Stimulated activated CD8-positive, alpha-beta memory T cell treated with anti-CD3 and anti-CD28 coated beads, Interleukin-4, amount 100 ng/mL, for 48 hours (primary cell): Measurements from ENCODE around the gene GJA1.
"Not testable (repeated sequence)": the region's sequence is repeated elsewhere in the genome, so short reads cannot be mapped to it uniquely, and the experiment has no call there.

Experiments
- DNase-seq: peaks from one replicate; pipeline ENCODE4 v3.0.0-alpha.2; 2020

Gene GJA1

DNA sequence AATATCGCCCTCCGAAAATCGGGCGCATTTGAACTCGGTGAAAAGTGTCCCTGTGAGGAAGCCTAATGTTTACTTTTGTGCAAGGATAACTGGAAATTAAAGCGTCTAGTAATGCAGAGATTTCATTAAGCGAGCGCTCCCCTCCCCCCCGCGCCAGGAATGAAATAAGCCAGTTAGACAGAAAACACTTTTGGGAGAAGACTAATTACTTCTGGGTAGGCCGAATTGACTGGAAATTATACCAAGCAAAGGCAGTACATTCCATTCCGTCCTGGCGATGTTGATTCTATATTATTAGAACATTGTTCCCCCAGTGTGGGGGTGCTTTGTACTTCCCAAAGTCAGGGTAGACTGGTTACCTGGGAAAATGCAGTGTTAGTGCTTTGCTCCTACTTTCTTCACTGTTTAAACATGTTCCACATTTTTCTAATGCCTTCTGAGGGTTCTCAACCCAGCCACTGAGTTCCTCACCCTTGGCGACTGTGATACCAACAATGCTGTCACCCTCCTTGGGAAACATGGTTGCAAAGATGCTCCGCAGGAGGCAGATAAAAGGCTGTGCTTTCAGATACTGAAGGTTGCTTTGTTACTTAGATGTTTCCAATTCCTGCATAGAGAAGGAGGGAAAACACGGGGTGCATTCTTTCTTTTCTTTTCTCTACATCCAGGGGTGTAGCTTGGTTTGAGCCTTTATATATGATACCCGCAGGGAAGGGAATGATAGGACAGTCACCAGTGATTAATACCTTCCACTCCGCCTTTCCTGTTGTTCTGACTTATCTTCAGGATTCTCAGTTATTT is 2.6 kb downstream of the GJA1 start:
- DNase-seq: no peak

DNA sequence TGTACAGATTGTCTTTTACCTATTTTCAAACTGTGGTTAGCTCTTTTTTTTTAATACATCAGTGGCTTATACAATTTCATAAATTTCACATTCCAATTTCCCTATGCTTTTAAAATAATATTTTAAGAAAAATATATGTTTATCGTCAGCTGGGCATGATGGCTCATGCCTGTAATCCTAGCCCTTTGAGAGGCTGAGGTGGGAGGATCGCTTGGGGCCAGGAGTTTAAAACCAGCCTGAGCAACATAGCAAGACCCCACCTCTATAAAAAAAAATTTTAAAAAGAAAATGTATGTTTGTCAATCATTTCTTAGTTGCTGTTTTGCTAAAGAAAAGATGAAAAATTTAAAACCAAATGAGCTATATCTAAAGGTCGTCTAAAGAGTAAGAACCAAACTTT is 3.4 kb downstream of the GJA1 start:
- DNase-seq: no peak

- DNase-seq: no peak
Measured at GRCh38 chr6:121439475-121439874, 4.0 kb downstream of the GJA1 start.

DNA sequence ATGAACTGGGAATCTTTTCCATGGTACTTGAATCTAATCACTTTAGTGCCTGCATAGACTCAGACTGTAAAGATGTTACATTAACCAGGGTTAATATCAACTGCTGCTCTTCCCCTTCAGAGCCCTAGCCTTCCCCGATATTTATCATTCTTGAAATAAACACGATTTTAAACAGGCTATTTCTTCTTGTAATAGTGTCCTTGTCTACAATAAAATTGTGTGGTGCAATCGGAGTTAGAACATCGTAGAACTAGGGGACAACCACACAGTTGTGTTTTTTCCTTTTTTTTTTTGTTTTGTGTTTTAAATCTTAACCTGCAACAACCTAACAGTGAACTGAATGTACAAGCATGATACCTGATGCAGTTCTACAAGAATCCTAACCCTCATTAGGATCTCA is 4.5 kb downstream of the GJA1 start:
- DNase-seq: no peak

DNA sequence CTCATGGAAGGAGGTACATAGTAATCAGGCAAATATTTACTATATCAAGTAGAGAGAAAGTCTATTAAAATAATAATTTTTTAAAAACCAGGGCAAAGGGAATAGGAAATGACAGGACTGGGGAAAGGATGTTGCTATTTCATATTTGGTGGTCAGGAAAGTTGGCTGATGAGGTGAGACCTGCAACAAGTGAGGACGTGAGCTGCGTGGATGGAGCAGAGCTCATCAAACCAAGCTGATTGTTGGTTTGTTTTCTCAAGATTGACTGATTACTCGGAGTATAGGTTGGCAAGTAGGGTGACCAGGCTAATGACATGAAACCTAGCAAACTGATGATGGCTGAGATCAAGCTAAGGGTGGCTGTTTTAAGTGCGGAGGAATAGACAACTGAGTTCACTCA is 6.0 kb downstream of the GJA1 start:
- no peak for DNase-seq

GRCh38 chr6:121442576-121442975 is 7.1 kb downstream of the GJA1 start:
- no peak for DNase-seq

DNA sequence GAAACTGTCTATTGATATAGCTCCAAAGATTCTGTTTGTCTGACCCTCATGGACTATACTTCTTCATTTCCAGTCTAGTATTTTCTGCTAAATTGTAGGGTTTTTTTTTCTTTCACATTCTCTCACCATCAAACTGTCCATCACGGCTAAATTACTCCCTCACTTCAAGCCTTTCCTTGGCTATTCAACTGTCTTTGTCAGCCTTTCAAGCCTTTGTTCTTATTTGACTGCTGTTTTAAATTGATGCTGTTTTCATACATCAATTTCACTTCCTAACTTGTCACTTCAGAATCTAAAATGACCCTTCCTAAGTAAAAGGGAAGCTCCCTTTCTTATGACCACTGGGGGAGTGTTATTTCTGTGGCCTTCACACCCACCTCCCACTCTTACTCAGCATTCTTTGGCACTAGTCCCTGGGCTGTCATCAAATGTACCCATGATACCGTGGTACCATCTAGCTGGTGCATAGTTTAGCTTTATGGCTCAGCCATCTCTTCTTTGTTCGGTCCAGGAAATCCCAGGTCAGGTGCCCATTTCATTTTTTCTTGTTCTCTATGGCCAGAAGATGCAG is 8.6 kb downstream of the GJA1 start:
- DNase-seq: no peak

DNA sequence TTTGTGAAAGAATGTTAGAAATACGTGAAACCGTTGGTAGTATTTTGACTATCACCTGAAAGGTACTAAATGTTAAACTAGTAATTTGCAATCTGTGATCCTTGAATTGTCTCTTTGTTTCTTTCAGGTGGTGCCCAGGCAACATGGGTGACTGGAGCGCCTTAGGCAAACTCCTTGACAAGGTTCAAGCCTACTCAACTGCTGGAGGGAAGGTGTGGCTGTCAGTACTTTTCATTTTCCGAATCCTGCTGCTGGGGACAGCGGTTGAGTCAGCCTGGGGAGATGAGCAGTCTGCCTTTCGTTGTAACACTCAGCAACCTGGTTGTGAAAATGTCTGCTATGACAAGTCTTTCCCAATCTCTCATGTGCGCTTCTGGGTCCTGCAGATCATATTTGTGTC is 11.3 kb downstream of the GJA1 start:
- DNase-seq: not testable (repeated sequence)

DNA sequence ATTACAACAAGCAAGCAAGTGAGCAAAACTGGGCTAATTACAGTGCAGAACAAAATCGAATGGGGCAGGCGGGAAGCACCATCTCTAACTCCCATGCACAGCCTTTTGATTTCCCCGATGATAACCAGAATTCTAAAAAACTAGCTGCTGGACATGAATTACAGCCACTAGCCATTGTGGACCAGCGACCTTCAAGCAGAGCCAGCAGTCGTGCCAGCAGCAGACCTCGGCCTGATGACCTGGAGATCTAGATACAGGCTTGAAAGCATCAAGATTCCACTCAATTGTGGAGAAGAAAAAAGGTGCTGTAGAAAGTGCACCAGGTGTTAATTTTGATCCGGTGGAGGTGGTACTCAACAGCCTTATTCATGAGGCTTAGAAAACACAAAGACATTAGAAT is 12.3 kb downstream of the GJA1 start:
- DNase-seq: not testable (repeated sequence)

DNA sequence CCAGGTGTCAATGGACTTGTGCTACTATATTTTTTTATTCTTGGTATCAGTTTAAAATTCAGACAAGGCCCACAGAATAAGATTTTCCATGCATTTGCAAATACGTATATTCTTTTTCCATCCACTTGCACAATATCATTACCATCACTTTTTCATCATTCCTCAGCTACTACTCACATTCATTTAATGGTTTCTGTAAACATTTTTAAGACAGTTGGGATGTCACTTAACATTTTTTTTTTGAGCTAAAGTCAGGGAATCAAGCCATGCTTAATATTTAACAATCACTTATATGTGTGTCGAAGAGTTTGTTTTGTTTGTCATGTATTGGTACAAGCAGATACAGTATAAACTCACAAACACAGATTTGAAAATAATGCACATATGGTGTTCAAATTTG is 13.1 kb downstream of the GJA1 start:
- DNase-seq: not testable (repeated sequence)

DNA sequence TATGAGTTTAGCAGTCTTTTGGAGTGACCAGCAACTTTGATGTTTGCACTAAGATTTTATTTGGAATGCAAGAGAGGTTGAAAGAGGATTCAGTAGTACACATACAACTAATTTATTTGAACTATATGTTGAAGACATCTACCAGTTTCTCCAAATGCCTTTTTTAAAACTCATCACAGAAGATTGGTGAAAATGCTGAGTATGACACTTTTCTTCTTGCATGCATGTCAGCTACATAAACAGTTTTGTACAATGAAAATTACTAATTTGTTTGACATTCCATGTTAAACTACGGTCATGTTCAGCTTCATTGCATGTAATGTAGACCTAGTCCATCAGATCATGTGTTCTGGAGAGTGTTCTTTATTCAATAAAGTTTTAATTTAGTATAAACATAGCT is 13.9 kb downstream of the GJA1 start:
- no peak for DNase-seq

- no peak for DNase-seq
Measured at GRCh38 chr6:121450242-121450641, 14.8 kb downstream of the GJA1 start.

- no peak for DNase-seq
Measured at GRCh38 chr6:121451250-121451649, 15.8 kb downstream of the GJA1 start.

DNA sequence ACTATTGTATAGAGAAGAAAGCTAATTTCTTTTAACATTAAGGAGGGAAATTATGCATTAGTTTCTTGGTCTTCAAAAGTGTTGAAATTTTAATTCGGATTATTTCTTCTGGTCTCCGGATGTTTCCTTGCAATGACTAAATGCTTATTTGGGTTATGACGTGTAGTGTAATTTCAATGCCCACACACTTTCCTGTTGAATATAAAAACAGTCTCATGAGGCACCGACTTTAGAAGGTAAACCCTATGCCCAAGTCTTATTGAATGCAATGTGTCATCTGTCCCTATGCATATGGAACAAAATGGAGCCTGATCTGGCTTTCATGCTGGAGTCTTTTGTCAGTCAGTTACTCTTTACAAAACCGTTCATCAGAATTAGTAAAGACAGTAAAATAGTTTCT is 17.7 kb downstream of the GJA1 start:
- DNase-seq: no peak

DNA sequence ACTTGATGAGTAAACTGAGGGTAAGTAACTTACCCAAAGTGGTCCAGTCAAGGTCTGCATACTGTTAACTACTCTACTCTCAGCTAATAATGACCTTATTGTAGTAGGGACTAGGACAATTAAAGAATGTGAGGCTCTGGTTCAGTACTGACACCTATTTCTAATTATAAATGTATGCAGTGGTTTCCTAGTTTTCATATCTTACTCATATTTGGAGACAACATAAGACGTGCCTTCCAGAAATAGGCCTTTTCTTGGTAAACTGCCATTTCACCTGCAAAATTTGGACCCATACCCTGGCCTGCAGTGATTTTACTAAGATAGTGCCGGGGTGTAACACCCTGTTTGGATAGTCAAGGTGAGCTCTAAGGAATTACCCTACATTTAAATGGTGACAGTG is 24.7 kb downstream of the GJA1 start:
- no peak for DNase-seq

DNA sequence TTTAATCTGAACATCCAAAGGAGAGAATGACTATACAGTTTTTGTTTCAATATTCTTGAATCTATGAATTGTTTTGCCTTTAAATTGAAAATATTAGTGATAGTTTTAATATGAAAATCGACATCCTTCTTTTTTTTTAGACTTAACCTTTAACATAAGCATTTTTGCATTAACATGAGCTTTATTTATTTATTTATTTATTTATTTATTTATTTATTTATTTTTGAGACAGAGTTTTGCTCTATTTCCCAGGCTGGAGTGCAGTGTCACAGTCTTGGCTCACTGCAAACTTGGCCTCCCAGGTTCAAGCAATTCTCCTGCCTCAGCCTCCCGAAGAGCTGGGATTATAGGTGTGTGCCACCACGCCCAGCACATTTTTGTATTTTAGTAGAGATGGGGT is 27.6 kb downstream of the GJA1 start:
- no peak for DNase-seq

DNA sequence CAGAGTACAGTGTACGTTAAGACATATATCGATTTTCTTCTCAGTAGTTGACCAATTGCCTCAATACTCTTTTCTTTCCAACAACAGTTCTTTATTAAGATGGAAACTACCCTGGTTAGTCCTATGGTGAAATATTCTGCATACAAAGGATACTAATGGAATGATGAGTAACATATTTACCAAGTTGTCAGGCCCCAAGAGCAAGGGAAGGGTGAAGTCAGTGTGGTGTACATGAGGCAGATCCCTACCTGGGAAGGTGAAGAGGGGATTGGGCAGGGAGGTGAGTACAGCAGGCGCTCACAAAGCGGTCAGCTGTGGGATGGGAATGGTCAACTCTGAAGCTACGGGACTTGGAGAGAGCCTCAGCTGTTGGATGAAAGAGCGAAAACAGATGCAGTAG is 29.7 kb downstream of the GJA1 start:
- DNase-seq: no peak

DNA sequence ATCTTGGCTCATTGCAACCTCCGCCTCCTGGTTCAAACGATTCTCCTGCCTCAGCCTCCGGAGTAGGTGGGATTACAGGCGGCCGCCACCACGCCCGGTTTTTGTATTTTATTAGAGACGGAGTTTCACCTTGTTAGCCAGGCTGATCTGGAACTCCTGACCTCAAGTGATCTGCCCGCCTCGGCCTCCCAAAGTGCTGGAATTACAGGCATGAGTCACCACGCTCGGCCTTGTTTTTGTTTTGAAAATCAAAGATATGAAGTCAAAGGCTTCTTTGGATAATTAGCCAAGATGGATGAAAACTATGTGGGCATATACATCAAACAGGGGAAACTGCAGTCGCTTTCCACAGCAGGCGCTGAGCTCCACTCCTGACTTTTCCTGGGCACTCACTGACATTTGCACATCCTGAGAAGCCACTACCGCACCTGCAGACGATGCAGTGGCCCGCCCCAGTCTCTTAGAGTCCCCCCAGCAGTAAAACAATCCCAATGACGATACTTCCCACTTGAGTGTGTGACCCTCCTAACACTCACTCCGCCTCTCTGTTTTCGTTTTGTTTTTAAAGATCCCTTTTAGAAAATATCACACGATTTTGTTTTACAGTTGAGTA is 44.1 kb downstream of the GJA1 start:
- DNase-seq: no peak

- no peak for DNase-seq
Measured at GRCh38 chr6:121480099-121480713, 44.8 kb downstream of the GJA1 start.

- DNase-seq: no peak
Measured at GRCh38 chr6:121482004-121482693, 46.7 kb downstream of the GJA1 start.

DNA sequence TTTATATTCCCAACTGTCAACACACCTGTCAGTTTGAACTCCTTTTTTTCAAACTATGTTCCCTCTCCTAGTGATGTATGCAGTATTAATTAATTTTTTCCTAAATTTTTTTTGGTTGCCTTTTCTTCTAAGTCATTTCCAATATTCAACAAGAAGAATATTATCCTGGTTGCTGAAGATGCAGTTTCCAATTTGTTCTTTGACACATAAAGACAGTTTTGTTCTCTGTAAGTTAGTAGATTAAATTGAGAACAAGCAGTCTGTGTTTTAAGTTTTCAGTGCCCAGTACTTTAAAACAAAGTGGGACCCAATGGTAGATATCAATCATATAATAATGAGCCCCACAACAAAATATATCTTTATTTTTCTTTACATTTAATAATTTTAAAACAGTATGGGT is 47.3 kb downstream of the GJA1 start:
- no peak for DNase-seq

DNA sequence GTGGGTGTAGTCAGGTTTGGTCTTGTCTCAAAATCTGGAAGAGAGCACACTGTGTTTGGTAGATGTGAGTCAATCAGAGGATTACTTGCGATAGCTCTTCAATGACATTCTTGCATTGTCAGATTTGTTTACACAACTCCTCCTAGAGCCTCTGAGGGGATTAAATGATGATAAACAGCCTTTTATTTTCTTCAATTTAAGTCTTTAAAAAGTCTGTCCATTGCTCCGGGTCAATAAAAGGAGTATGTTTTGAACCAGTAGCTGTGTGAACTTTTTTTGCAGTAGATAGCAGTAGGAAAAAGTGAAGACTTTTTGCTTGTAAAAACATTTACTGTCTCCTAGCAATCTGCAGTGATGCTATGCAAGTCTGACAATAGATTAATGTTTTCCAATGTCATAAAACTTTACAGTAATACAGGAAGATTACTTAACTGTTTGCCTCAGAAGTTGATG is 49.9 kb downstream of the GJA1 start:
- no peak for DNase-seq

DNA sequence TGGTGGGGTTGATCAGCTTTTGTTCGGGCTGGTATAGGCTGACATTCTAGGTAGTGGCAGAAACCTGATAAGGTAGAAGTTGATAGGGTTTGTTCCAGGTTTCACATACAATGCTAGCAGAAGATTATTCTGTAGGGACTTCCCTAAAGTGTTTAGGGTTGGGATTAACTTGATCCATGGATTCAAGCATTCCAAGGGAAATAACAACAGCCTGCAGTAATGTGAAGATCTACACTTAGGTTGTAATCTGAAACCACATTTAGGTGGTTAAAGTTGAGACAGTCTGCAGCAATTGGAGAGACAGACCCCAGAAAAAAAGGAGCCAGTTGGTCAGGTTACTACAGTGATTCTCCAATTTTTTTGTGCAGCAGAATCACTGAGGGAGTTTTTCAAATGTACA is 56.1 kb downstream of the GJA1 start:
- DNase-seq: no peak
